ENCODE data around the gene RFPL1. TPM values are rescaled to one million over a fixed set of nuclear protein-coding genes. Genes with fewer than 3 reads are reported as not detected.
"Not testable (repeated sequence)": the region's sequence is repeated elsewhere in the genome, so short reads cannot be mapped to it uniquely, and the experiment has no call there.

The RFPL1 gene
- total RNA-seq, 4 donors from 2014 or later, result not detected

- ATAC-seq, result peak; percentile 43
- H3K4me1 ChIP-seq, H3K9me3 ChIP-seq, H3K27ac ChIP-seq, H3K4me3 ChIP-seq, H3K36me3 ChIP-seq: not testable (repeated sequence)
- WGBS, 2 donors (ENCODE audit: low coverage in 1 of 2), result 40% methylated on average over 2 of the region's 4 CpGs; no CpG with 5 or more reads in 1 of the 2 donors
- peaks cover 12% of the 10 kb centered on the region for H3K27me3 ChIP-seq
- TF ChIP-seq CTCF (IDR thresholded peaks at IDR 0.05), result peak in 2 of 4 experiments; percentile 8 to 57
Observed at GRCh38 chr22:29412772-29413171, 25.6 kb upstream of the RFPL1 start.

GRCh38 chr22:29414951-29415591, 23.3 kb upstream of the RFPL1 start:
- not testable (repeated sequence) for H3K4me1 ChIP-seq, H3K36me3 ChIP-seq, ATAC-seq, H3K9me3 ChIP-seq, H3K27ac ChIP-seq
- peaks cover 12% of the 10 kb centered on the region for H3K27me3 ChIP-seq
- 36 to 37% methylated on average over 4 to 18 of the region's 23 CpGs for WGBS, 2 donors (ENCODE audit: low coverage in 1 of 2)
- peak overlapping the region; percentile 28 to 36 for H3K4me3 ChIP-seq

GRCh38 chr22:29418704-29419103, 19.7 kb upstream of the RFPL1 start:
- H3K9me3 ChIP-seq, H3K4me1 ChIP-seq, ATAC-seq, H3K27ac ChIP-seq, H3K4me3 ChIP-seq, H3K36me3 ChIP-seq: not testable (repeated sequence)
- 50 to 55% methylated on average over 1 to 5 of the region's 5 CpGs for WGBS, 2 donors (ENCODE audit: low coverage in 1 of 2)
- H3K27me3 ChIP-seq, result peaks cover 19% of the 10 kb centered on the region

- TF ChIP-seq EP300 (IDR thresholded peaks at IDR 0.05), result no peak
- Histone ChIP-seq H3K36me3 (no peaks in the 10 kb centered on the region), H3K9me3 (no peaks in the 10 kb centered on the region), H3K27me3 (peaks cover 12% of the 10 kb centered on the region), H3K27ac (no peak overlapping the region), H3K4me1 (no peaks in the 10 kb centered on the region), H3K4me3 (no peak overlapping the region)
- ATAC-seq, result no peak
- WGBS, 2 donors (ENCODE audit: low coverage in 1 of 2), result 88 to 96% methylated on average over 5 to 7 of the region's 7 CpGs
Observed at GRCh38 chr22:29426476-29426875, 11.9 kb upstream of the RFPL1 start.

GRCh38 chr22:29427176-29427760, 11.1 kb upstream of the RFPL1 start:
- H3K27ac ChIP-seq, result no peak overlapping the region
- H3K9me3 ChIP-seq, result no peaks in the 10 kb centered on the region
- H3K4me3 ChIP-seq, result no peak overlapping the region
- no peak for TF ChIP-seq CTCF (IDR thresholded peaks at IDR 0.05)
- no peak for TF ChIP-seq POLR2A (IDR thresholded peaks at IDR 0.05)
- TF ChIP-seq EP300 (IDR thresholded peaks at IDR 0.05), result no peak
- H3K36me3 ChIP-seq, result no peaks in the 10 kb centered on the region
- no peak for ATAC-seq
- H3K27me3 ChIP-seq, result peaks cover 20% of the 10 kb centered on the region
- H3K4me1 ChIP-seq, result no peaks in the 10 kb centered on the region
- WGBS, 2 donors (ENCODE audit: low coverage in 1 of 2), result 83% methylated on average over 2 of the region's 2 CpGs; no CpG with 5 or more reads in 1 of the 2 donors

- Histone ChIP-seq H3K4me3 (no peak overlapping the region), H3K36me3 (no peaks in the 10 kb centered on the region), H3K4me1 (no peaks in the 10 kb centered on the region), H3K27ac (no peak overlapping the region), H3K9me3 (no peaks in the 10 kb centered on the region), H3K27me3 (peaks cover 42% of the 10 kb centered on the region)
- TF ChIP-seq POLR2AphosphoS5 (IDR thresholded peaks at IDR 0.05) (no peak), CTCF (IDR thresholded peaks at IDR 0.05) (no peak)
- WGBS, 2 donors (ENCODE audit: low coverage in 1 of 2), result 27 to 61% methylated on average over 3 to 5 of the region's 5 CpGs
- no peak for ATAC-seq
Observed at GRCh38 chr22:29431986-29432385, 6.4 kb upstream of the RFPL1 start.

Measured in gastroesophageal sphincter (tissue), 4 donors.